ENCODE measurements around the gene RAC2. TPM values are rescaled to one million over a fixed set of nuclear protein-coding genes. Genes with fewer than 3 reads are reported as not detected.

Gene RAC2
- total and polyA plus RNA-seq, 5 donors from 2014 or later = 537 to 1,162 (median 922) TPM

Other genes with a start within 250 kb of the RAC2 start
- not detected for gene TST, start 224.8 kb downstream of the RAC2 start, total RNA-seq
- 1 to 10 TPM; 1.4 to 3.3 (median 1.8) TPM for gene TST, start 224.8 kb downstream of the RAC2 start, polyA plus RNA-seq
- gene MPST, start 224.5 kb downstream of the RAC2 start, total RNA-seq = 10.3 TPM
- 10 to 100 TPM; 11.4 to 32.6 (median 25.1) TPM for gene MPST, start 224.5 kb downstream of the RAC2 start, polyA plus RNA-seq
- gene KCTD17, start 192.5 kb downstream of the RAC2 start, total RNA-seq = 33.5 TPM
- 10 to 100 TPM; 10.9 to 15.4 (median 12.7) TPM for gene KCTD17, start 192.5 kb downstream of the RAC2 start, polyA plus RNA-seq
- gene TMPRSS6, start 134.6 kb downstream of the RAC2 start, total RNA-seq = 1.5 TPM
- under 1 TPM; 0.10 to 0.18 (median 0.14) TPM for gene TMPRSS6, start 134.6 kb downstream of the RAC2 start, polyA plus RNA-seq
- 197 TPM for gene IL2RB, start 94.4 kb downstream of the RAC2 start, total RNA-seq
- 100 to 1,000 TPM; 160 to 189 (median 163) TPM for gene IL2RB, start 94.4 kb downstream of the RAC2 start, polyA plus RNA-seq
- 13.6 TPM for gene C1QTNF6, start 56.0 kb downstream of the RAC2 start, total RNA-seq
- gene C1QTNF6, start 56.0 kb downstream of the RAC2 start, polyA plus RNA-seq = 1 to 10 TPM; 1.6 to 2.4 (median 2.1) TPM
- 4.3 TPM for gene SSTR3, start 31.8 kb downstream of the RAC2 start, total RNA-seq
- 1 to 10 TPM; 2.5 to 4.4 (median 3.6) TPM for gene SSTR3, start 31.8 kb downstream of the RAC2 start, polyA plus RNA-seq
- 153 TPM for gene CYTH4, start 38.2 kb upstream of the RAC2 start, total RNA-seq
- gene CYTH4, start 38.2 kb upstream of the RAC2 start, polyA plus RNA-seq = 10 to 100 TPM; 47.4 to 56.9 (median 48.9) TPM
- gene ELFN2, start 183.2 kb upstream of the RAC2 start, total RNA-seq = 0.44 TPM
- not detected for gene ELFN2, start 183.2 kb upstream of the RAC2 start, polyA plus RNA-seq
- 148 TPM for gene MFNG, start 242.1 kb upstream of the RAC2 start, total RNA-seq
- gene MFNG, start 242.1 kb upstream of the RAC2 start, polyA plus RNA-seq = 100 to 1,000 TPM; 323 to 340 (median 327) TPM

All from CD4-positive, CD25-positive, alpha-beta regulatory T cell (primary cell).